Stimulated activated naive CD8-positive, alpha-beta T cell treated with anti-CD3 and anti-CD28 coated beads, Interleukin-15, Interleukin-2, amounts not matched to agents 100 ng/mL and 50 ng/mL, for 24 hours (primary cell): ENCODE results near the gene SETD3.

ENCODE experiments used
- H3K27ac Mint-ChIP-seq: one replicate; pipeline ENCODE4 v1.8.0; 2021; ENCODE audit warnings: mild to moderate bottlenecking, mixed read lengths
- H3K27me3 Mint-ChIP-seq: one replicate; pipeline ENCODE4 v1.8.0; 2021; ENCODE audit warnings: mixed read lengths
- H3K36me3 Mint-ChIP-seq: one replicate; pipeline ENCODE4 v1.8.0; 2021; ENCODE audit warnings: low read depth, mixed read lengths
- H3K4me1 Mint-ChIP-seq: one replicate; pipeline ENCODE4 v1.8.0; 2021; ENCODE audit warnings: low read depth, mixed read lengths
- H3K4me3 Mint-ChIP-seq: one replicate; pipeline ENCODE4 v1.8.0; 2021; ENCODE audit warnings: mild to moderate bottlenecking, mixed read lengths
- H3K9me3 Mint-ChIP-seq: one replicate; pipeline ENCODE4 v1.8.0; 2021; ENCODE audit warnings: mixed read lengths

The SETD3 gene

GRCh38 chr14:99511421-99512109, 30.9 kb upstream of the SETD3 start:
- Mint-ChIP-seq H3K36me3 (peaks cover 22% of the 10 kb centered on the region), H3K9me3 (no peaks in the 10 kb centered on the region), H3K4me1 (no peaks in the 10 kb centered on the region), H3K4me3 (no peak overlapping the region), H3K27me3 (no peaks in the 10 kb centered on the region), H3K27ac (no peak overlapping the region)

DNA sequence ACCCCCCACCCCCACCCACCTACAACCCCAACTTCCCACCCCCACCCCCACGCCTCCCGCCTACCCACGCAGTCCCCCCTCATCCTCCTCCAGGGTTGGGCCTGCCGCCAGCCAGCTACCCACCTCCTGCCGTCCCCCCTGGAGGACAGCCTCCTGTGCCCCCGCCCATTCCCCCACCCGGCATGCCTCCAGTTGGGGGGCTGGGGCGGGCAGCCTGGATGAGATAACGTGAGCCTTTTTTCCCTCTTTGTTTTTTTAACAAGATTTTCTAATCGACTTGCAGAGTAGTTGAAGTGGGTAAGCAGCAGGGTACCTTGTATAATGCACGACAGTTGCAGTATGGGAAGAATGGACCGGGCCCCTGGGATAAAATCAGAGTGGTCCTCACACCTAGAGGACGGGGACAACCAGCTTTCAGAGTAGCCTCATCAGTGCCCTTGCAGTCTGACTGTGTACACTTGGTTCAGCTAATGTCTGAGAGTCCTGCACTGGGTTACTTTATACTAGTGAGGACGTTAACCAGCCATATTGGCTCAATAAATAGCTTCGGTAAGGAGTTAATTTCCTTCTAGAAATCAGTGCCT, 30.0 kb upstream of the SETD3 start:
- no peaks in the 10 kb centered on the region for H3K27me3 Mint-ChIP-seq
- H3K9me3 Mint-ChIP-seq: no peaks in the 10 kb centered on the region
- H3K4me1 Mint-ChIP-seq: no peaks in the 10 kb centered on the region
- H3K27ac Mint-ChIP-seq: no peak overlapping the region
- no peak overlapping the region for H3K4me3 Mint-ChIP-seq
- H3K36me3 Mint-ChIP-seq: peaks cover 29% of the 10 kb centered on the region

DNA sequence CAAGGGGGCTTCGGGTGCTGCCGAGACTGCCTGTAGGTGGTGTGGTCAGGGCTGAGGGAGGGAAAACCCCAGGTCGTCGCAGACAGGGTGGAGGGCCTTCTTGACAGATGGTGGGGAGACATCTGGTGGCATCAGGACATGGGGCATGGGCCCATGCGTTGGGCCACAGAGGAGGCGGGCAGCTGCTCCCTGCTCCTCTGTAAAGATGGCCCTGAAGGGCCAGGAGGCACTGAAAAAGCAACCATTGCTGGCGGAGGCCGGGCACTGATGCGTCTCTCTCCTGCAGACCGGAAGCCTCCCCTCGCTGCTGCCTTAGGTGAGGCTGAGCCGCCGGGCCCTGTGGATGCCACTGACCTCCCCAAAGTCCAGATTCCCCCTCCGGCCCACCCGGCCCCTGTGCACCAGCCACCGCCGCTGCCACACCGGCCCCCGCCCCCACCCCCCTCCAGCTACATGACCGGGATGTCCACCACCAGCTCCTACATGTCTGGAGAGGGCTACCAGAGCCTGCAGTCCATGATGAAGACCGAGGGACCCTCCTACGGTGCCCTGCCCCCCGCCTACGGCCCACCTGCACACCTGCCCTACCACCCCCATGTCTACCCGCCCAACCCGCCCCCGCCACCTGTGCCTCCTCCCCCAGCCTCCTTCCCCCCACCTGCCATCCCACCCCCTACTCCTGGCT, 29.4 kb upstream of the SETD3 start:
- no peaks in the 10 kb centered on the region for H3K9me3 Mint-ChIP-seq
- no peak overlapping the region for H3K27ac Mint-ChIP-seq
- H3K4me3 Mint-ChIP-seq: no peak overlapping the region
- H3K27me3 Mint-ChIP-seq: no peaks in the 10 kb centered on the region
- no peaks in the 10 kb centered on the region for H3K4me1 Mint-ChIP-seq
- peaks cover 33% of the 10 kb centered on the region for H3K36me3 Mint-ChIP-seq

DNA sequence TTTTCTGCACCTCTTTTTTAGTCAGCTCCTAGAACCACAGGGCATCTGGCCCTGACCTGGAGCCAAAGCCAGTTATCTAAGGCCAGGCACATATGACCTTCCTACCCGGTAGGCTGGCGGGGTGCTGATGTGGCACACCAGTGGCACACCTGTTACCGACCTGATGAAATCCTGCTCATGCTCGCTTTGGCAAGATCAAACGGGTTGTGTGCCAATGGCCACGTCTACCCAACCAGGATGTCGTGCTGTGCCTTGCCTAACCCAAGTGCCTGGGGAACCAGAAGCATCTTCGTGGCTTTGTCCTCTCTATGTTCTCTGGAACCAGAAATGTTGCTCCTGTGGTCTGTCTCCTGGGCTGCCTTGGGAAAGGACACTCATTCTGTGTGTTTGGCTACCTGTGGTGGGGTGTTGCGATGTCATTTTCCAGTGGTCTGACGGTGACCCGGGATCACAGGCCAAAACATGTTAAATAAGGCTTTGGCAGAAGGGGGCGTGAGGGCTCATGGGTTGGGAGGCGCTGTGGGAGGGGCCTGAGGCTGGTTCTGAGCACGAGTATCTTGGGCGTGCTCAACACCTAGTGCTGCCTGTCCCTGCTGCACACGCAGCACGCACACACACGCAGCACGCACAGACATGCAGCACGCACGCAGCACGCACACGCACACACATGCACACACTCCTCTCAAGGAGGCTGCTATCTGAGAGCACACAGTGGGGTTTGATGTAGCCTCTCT, 28.4 kb upstream of the SETD3 start:
- Mint-ChIP-seq H3K4me1 (no peaks in the 10 kb centered on the region), H3K36me3 (peaks cover 41% of the 10 kb centered on the region)

GRCh38 chr14:99507860-99508640, 27.4 kb upstream of the SETD3 start:
- Mint-ChIP-seq H3K36me3 (peaks cover 50% of the 10 kb centered on the region), H3K4me1 (no peaks in the 10 kb centered on the region), H3K27me3 (no peaks in the 10 kb centered on the region), H3K27ac (no peak overlapping the region), H3K9me3 (no peaks in the 10 kb centered on the region), H3K4me3 (no peak overlapping the region)

More for the DNA sequence above, 28.4 kb upstream of the SETD3 start:
- no peaks in the 10 kb centered on the region for H3K9me3 Mint-ChIP-seq
- H3K4me3 Mint-ChIP-seq: no peak overlapping the region
- H3K27ac Mint-ChIP-seq: no peak overlapping the region
- no peaks in the 10 kb centered on the region for H3K27me3 Mint-ChIP-seq

DNA sequence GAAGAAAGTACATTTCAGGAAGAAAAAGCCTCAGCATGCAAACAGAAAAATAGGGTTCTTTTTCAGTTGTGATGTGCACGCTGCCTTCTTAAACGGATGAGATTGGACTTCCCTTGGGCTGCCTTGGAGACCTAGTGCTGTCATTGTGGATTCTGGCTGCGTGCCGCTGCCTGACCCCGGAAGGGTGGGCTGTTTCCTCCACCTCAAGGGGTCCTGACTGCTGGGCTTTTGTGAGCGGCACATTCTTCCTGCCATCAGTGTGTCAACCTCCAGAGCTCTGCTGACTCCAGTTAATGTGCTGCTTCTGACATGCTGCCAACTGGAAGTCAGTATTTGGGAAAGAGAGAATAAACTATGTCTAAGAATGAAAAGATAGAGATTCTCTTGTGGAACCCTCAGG, 25.6 kb upstream of the SETD3 start:
- Mint-ChIP-seq H3K36me3 (peaks cover 61% of the 10 kb centered on the region), H3K27me3 (no peaks in the 10 kb centered on the region), H3K27ac (no peak overlapping the region)

GRCh38 chr14:99505089-99505488, 24.4 kb upstream of the SETD3 start:
- no peaks in the 10 kb centered on the region for H3K27me3 Mint-ChIP-seq
- no peaks in the 10 kb centered on the region for H3K4me1 Mint-ChIP-seq
- no peaks in the 10 kb centered on the region for H3K9me3 Mint-ChIP-seq
- H3K4me3 Mint-ChIP-seq: no peak overlapping the region
- H3K36me3 Mint-ChIP-seq: peaks cover 69% of the 10 kb centered on the region
- no peak overlapping the region for H3K27ac Mint-ChIP-seq

More for the DNA sequence above, 25.6 kb upstream of the SETD3 start:
- Mint-ChIP-seq H3K4me3 (no peak overlapping the region), H3K9me3 (no peaks in the 10 kb centered on the region), H3K4me1 (no peaks in the 10 kb centered on the region)

DNA sequence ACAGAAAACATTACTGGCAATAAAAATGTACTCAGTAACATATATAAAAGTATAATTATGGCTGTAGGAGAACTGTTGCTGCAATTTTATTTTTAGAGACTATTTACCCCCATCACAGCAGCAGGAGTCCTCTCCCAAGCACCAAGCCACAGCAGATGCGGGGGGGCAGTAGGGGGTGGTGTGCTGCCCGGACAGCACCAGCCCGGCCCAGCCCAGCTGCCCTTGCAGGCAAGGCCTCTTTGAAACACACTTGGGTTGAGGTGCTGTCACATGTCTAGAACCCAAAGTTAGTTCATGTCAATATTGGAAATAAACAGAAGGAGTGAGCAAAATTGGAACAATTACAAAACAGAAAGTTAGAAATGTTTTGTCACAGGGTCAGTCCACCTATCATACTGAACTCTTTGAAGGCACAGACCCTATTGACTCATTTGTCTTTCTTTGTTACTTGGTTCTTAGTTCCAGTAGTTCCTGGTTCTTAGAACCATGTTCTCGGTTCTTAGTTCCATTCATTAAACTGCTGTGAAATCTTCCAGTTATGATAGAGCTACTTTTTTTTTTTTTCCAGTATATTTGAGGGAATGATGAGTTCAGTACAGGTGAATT, 23.3 kb upstream of the SETD3 start:
- H3K27me3 Mint-ChIP-seq: no peaks in the 10 kb centered on the region
- peaks cover 75% of the 10 kb centered on the region for H3K36me3 Mint-ChIP-seq
- H3K4me3 Mint-ChIP-seq: no peak overlapping the region
- no peaks in the 10 kb centered on the region for H3K9me3 Mint-ChIP-seq
- H3K27ac Mint-ChIP-seq: no peak overlapping the region
- H3K4me1 Mint-ChIP-seq: no peaks in the 10 kb centered on the region

DNA sequence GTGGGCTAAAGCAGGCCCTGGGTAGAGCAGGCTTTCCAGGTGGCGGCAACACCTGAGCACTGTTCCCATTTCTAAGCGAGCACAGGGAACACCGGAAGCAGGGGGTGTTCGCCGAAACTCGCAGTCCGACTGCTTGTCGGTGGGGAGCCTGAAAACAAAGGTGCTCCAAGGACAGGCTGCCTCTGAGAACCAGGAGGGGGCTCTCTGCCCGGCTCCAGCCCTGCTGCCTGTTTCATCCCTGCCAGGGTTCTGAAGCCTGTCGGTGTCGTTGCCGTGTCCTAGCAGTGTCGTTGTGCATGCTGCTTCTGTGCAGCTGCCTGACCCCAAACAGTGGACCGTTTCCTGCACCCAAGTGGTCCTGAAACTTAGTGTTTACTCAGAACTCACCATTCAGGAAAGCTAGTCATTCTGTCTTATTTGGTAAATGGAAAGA, 22.3 kb upstream of the SETD3 start:
- Mint-ChIP-seq H3K27me3 (no peaks in the 10 kb centered on the region), H3K4me1 (peaks cover 3% of the 10 kb centered on the region), H3K9me3 (no peaks in the 10 kb centered on the region), H3K4me3 (no peak overlapping the region), H3K36me3 (peaks cover 78% of the 10 kb centered on the region), H3K27ac (no peak overlapping the region)

- Mint-ChIP-seq H3K4me3 (no peak overlapping the region), H3K36me3 (peaks cover 68% of the 10 kb centered on the region), H3K27ac (no peak overlapping the region), H3K9me3 (no peaks in the 10 kb centered on the region), H3K27me3 (no peaks in the 10 kb centered on the region), H3K4me1 (peaks cover 3% of the 10 kb centered on the region)
Measured at GRCh38 chr14:99497894-99498293, 17.2 kb upstream of the SETD3 start.

DNA sequence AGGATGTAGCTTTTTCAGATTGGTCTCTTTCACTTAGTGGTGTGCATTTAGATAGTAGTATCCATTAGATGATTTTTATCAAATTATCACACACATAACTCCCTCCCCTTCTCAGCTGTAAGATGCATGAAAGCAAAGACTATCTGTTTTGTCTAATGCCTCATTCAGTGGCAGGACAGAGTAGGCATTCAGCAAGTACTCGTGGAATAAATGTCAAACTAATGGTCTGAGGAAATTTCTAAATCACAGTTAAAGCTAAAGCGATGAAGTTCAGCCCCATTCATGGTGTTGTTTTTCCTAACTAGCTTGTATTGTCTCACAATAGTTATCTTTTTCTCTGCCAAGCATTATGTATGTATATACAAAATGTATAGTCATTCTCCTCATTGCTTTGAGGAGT, 16.7 kb upstream of the SETD3 start:
- H3K9me3 Mint-ChIP-seq: no peaks in the 10 kb centered on the region
- no peak overlapping the region for H3K27ac Mint-ChIP-seq
- H3K27me3 Mint-ChIP-seq: no peaks in the 10 kb centered on the region
- peaks cover 70% of the 10 kb centered on the region for H3K36me3 Mint-ChIP-seq
- no peak overlapping the region for H3K4me3 Mint-ChIP-seq
- H3K4me1 Mint-ChIP-seq: peaks cover 3% of the 10 kb centered on the region

DNA sequence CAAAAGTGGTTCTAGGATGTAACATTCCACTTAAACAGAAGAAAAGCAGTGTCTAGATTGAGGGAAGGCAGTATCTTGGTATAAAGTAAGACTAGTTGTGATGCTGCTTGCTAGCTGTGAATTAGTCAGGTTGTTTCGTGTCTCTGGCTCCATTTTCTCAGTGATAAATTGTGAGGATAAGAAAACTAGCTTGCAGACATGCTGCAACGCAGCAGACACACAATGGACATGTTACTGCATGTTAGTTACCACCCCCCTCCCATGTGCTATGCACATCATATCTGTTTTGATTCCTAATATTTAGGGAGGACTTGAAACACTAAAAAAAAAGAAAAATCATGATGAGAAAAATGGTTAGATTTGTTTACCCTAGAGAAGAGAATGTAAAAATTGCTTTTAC, 3.4 kb upstream of the SETD3 start:
- no peak overlapping the region for H3K27ac Mint-ChIP-seq
- H3K27me3 Mint-ChIP-seq: no peaks in the 10 kb centered on the region
- H3K36me3 Mint-ChIP-seq: no peaks in the 10 kb centered on the region
- no peaks in the 10 kb centered on the region for H3K9me3 Mint-ChIP-seq
- peaks cover 56% of the 10 kb centered on the region for H3K4me1 Mint-ChIP-seq
- no peak overlapping the region for H3K4me3 Mint-ChIP-seq

DNA sequence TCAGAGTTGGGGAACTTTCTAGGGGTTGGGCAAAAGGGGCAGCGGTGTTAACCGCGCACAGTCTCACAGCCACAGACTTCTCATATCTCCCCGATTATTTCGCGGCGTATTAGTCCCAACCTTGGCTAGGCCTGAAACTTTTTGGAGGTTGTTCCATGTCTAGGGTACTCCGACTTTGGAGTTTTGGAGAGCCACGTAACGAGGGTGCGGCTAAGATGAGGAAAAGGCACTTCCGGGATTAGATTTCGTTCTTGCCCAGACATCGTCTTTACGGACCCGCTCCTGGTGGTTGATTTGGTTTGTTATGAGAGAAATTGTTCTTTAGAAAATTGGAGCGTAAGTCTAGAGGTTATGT, 1.1 kb upstream of the SETD3 start:
- Mint-ChIP-seq H3K9me3 (no peaks in the 10 kb centered on the region), H3K36me3 (no peaks in the 10 kb centered on the region), H3K4me3 (peak overlapping the region; percentile 98), H3K27me3 (no peaks in the 10 kb centered on the region), H3K27ac (peak overlapping the region; percentile 91), H3K4me1 (peaks cover 57% of the 10 kb centered on the region)
